ENCODE measurements around the gene SMIM32.

SMIM32 gene

GRCh38 chr5:136191304-136192014 is 1.5 kb downstream of the SMIM32 start:
- in situ Hi-C loops (cut with MboI; ENCODE audit: low sequenced_read_pairs) = no loop called here

DNA sequence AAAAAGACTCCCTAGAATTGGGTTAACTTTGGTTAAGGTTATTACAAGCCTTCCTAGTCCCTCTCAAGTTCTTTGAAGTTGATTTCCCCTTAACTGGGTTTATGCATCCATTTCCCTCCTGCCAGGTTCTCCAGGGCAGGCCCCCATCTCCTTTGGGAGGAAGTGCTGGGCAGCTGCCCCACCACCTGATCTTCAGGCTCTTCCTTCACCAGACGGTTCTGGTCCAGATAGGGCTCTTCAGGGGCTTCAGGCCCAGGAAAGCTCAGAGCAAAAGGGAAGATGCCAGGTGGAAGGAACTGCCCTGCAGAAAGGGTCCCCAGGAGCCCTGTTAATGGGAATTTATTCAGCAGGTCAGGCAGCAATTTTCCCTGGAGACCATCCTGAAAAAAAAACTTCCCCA is 2.1 kb downstream of the SMIM32 start:
- in situ Hi-C loops (cut with MboI; ENCODE audit: low sequenced_read_pairs) = no loop called here

- in situ Hi-C loops (cut with MboI; ENCODE audit: low sequenced_read_pairs) = no loop called here
These were observed 2.8 kb downstream of the SMIM32 start for GRCh38 chr5:136190091-136190720.

GRCh38 chr5:136188859-136189258 is 4.1 kb downstream of the SMIM32 start:
- in situ Hi-C loops (cut with MboI; ENCODE audit: low sequenced_read_pairs) = no loop called here

GRCh38 chr5:136186796-136187195 is 6.2 kb downstream of the SMIM32 start:
- in situ Hi-C loops (cut with MboI; ENCODE audit: low sequenced_read_pairs) = no loop called here

DNA sequence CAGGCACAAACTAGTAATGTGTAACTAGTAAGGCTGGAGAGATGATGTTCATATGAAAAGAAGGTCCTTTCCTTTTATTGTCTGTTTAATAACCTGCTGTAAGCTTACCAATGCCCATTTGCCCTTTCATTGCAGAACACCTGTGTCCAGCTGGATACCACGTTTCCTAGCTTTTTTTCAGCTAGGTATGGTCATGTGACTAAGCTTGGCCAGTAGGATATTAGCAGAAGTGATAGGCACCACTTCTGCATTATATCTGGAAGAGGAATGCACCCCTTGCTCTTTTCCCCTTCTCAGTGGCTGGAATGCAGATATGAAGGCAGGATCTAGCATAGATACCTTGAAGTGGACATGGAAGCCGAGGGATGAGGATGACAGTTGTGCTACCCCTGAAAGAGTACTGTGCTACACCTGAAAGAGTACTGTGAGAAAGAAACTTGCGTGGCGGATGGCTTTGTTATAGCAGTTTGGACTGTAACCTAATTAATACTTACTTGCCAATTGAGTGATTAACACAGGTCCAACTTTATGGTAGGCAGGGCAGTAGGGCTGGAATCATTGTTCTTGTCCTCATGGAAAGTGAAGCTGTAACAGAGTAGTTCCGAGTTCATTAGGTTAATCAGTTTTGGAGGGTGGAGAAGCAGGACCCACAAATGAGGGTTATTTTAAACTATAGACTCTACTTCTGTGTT is 6.8 kb downstream of the SMIM32 start:
- in situ Hi-C loops (cut with MboI; ENCODE audit: low sequenced_read_pairs) = no loop called here

- in situ Hi-C loops (cut with MboI; ENCODE audit: low sequenced_read_pairs) = no loop called here
These were observed 10.3 kb downstream of the SMIM32 start for GRCh38 chr5:136182618-136183017.

DNA sequence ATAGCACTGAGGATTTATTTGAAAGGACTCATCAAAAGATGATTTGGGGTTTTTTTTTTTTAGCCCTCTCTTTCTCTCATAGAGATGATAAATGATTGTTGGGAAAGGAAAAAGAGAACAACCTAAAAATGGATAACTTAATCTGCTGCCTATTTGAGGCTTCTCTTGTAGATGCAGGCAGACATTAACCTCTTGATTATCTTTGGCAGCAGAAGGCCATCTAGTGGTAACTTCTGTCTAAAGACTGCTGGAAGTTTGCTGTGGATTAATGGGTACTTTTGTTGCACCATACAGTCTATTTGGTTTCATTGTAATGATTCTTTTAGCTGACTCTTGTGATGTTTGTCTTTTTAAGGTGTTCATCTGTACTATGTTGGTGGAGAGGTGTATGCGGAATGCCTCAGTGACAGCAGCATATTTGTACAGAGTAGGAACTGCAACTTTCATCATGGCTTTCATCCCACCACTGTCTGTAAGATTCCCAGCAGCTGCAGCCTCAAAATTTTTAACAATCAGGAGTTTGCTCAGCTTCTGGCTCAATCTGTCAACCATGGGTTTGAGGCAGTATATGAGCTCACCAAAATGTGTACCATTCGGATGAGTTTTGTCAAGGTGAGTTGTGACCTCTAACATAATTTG is 18.8 kb downstream of the SMIM32 start:
- in situ Hi-C loops (cut with MboI; ENCODE audit: low sequenced_read_pairs) = no loop called here

GRCh38 chr5:136169218-136169617 is 23.7 kb downstream of the SMIM32 start:
- in situ Hi-C loops (cut with MboI; ENCODE audit: low sequenced_read_pairs) = no loop called here

DNA sequence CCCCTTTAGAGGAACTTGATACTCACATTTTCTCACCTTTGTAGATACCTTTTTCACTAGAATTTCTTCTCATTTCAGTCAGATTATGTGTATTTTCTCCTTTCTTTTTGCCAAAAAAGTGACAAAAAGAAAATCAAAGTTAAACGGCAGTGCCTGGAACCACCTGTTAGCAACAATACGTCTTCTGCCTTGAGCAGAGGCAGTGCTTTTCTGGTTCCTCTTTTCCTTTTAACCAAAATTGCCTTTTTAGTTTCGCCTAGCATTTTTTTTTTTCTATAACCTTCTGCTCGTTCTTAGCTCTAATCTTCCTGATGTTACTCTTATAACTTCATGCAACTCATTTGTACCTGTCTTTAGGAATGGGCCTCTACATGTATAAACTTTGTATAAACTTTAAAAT is 26.1 kb downstream of the SMIM32 start:
- in situ Hi-C loops (cut with MboI; ENCODE audit: low sequenced_read_pairs) = no loop called here

DNA sequence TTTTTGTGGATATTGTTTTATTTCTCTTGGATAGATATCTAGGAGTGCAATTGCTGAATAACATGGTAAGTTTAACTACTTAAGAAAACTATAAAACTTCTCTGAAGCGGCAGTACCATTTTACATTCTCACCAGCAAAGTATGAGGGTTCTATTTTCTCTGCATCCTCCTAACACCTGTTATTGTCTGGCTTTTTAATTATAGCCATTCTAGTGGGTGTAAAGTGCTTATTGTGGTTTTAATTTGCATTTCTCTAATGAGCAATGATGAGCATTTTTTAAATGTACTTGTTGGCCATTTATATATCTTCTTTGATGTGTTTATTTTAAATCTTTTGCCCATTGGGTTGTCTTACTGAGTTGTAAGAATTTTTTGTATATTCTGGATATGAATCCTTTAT is 28.7 kb downstream of the SMIM32 start:
- in situ Hi-C loops (cut with MboI; ENCODE audit: low sequenced_read_pairs) = no loop called here

DNA sequence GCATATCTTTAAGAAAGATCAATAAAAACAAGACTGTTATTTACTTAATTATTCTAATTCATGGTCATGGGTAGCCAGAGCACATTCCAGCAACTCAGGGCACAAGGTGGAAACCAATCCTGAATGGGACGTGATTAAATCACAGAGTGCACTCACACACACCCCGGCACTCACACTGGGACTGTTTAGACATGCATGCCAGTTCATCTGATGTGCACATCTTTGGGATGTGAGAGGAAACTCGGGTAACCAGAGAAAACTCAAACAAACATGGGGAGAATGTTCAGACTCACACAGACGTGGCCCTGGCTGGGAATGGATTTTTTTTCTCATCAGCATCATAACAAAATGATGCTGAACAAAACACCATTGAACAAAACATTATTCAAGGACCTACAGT is 31.0 kb downstream of the SMIM32 start:
- in situ Hi-C loops (cut with MboI; ENCODE audit: low sequenced_read_pairs) = no loop called here

DNA sequence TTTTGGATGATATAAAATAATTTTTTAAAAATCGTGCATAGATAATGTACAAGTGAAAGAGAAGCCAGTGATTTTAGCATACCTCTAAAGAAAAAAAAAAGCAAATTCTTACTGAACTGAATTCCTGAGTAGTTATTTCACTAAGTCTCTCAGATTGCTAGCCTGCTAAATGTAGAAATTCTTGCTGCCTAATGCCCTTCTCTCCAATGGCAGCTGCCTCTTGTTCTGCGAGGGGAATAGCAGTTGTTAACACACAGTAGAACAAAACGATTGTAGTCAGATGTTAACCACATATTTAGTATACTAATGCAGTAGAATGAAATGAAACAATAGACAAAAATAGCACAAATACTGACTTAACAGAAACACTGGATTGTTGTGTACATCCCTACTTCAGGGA is 33.5 kb downstream of the SMIM32 start:
- in situ Hi-C loops (cut with MboI; ENCODE audit: low sequenced_read_pairs) = no loop called here

DNA sequence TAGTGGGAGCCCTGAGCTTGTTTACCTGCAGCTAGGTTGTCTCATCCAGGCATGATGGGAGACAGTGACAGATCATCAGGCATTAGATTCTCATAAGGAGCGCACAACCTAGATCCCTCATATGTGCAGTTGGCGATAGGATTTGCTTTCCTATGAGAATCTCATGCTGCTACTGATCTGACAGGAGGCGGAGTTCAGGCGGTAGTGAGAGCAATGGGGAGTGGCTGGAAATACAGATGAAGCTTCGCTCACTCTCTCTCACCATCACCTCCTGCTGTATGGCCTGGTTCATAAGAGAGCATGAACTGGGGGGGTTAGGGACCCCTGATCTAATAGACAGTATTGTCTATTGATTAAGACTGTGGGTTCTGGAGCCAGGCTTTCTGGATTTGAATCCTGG is 35.4 kb downstream of the SMIM32 start:
- in situ Hi-C loops (cut with MboI; ENCODE audit: low sequenced_read_pairs) = no loop called here

DNA sequence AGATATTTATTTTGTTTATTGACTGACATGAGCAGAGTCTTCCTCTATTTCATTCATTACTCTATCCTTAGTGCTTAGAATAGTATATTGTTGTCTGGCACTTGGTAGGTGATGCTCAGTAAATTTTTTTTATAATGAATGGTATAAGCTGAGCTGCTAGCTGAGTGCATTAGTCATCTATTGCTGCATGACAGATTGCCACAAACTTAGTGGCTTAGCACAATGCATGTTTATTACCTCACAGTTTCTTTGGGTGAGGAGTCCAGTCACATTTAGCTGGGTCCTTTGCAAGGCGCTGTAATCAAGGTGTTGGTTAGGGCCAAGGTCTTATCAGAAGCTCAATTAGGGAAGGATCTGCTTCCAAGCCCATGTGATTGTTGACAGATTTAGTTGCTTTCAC is 37.2 kb downstream of the SMIM32 start:
- in situ Hi-C loops (cut with MboI; ENCODE audit: low sequenced_read_pairs) = no loop called here

GRCh38 chr5:136155078-136155477 is 37.9 kb downstream of the SMIM32 start:
- in situ Hi-C loops (cut with MboI; ENCODE audit: low sequenced_read_pairs) = no loop called here

DNA sequence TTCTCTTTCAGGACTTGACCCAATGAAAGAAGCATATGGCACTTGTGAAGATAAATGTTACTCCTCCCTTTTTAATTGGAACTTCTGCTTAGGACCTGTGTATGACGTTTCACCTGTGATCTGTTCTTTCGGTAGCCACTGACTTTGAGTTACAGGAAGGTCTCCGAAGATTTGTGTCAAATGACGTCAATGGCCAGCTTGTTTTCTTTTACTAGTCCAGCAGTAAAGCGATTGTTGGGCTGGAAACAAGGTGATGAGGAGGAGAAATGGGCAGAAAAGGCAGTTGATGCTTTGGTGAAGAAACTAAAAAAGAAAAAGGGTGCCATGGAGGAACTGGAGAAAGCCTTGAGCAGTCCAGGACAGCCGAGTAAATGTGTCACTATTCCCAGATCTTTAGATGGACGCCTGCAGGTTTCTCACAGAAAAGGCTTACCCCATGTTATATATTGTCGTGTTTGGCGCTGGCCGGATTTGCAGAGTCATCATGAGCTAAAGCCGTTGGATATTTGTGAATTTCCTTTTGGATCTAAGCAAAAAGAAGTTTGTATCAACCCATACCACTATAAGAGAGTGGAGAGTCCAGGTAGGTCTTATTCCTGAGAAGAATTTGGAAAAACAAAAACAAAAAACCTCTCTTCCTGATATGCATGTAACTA is 39.3 kb downstream of the SMIM32 start:
- in situ Hi-C loops (cut with MboI; ENCODE audit: low sequenced_read_pairs) = no loop called here

DNA sequence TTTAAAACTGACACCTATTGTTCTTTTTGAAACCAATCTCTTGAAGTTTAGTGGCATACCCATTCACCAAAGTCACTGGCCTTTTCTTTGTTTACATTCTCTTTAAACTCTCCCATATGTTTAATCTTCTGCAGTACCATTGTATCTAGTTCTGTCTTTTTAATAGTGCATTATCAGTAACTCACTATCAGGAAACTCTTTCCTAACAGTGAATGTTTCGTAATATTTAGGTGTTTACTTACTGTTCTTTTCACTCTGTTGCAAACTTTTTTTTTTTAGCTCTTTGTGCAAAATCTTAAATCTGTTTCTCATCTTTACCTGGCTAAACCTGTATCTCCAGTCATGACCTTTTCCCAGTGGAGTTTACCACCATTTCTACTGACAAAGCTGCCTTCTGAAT is 43.1 kb downstream of the SMIM32 start:
- in situ Hi-C loops (cut with MboI; ENCODE audit: low sequenced_read_pairs) = no loop called here

- in situ Hi-C loops (cut with MboI; ENCODE audit: low sequenced_read_pairs) = no loop called here
These were observed 45.3 kb downstream of the SMIM32 start for GRCh38 chr5:136147632-136148031.

DNA sequence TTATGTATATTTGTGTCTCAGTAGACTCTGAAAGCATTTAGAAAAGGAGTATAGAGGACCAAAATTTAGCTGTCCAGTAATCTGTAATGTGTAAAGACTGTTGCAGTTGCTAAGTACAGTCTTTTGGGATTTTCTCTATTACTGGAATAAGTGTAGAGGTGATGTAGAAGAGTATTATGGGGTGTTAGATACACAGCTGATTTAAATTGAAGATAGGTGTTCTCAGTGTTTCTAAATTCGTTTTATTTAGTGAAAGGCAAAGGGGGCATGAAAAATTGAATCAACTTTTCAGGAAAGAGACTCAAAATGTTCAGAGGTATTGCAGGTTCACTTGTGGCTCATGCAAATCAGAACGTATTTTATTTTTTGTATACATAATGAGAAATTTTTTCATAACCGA is 46.8 kb downstream of the SMIM32 start:
- in situ Hi-C loops (cut with MboI; ENCODE audit: low sequenced_read_pairs) = no loop called here

DNA sequence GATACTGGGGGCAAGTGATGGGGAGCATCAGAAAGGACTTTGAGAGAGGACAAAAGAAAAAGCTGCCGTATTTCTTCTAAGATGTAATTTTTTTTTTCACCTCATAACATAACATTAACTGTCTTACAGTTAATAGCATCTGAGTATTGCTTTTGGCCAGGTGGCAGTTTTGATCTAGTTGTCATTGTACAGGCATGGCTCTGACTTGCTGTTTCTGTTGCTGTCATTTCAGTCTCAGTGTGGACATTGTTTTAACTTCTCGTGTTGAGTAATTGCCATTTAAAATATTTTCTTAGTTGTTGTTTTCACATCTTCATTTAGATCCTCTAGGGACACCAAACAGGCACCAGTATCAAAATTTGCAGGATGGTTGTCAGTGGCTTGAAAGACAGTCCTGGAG is 47.9 kb downstream of the SMIM32 start:
- in situ Hi-C loops (cut with MboI; ENCODE audit: low sequenced_read_pairs) = no loop called here

All from HL-60/S4 (cell line).